Activated naive CD4-positive, alpha-beta T cell treated with anti-CD3 and anti-CD28 coated beads, Interleukin-2, amount 50 U/mL, for 16 hours (primary cell): ENCODE measurements around the gene KCNJ6.
"Not testable (repeated sequence)": the region's sequence is repeated elsewhere in the genome, so short reads cannot be mapped to it uniquely, and the experiment has no call there.

Experiments
- DNase-seq: peaks from one replicate; pipeline ENCODE4 v3.0.0-alpha.2; 2020

Gene KCNJ6

GRCh38 chr21:37592496-37592895 lies 323.8 kb downstream of the KCNJ6 start:
- no peak for DNase-seq

GRCh38 chr21:37591994-37592393 lies 324.3 kb downstream of the KCNJ6 start:
- not testable (repeated sequence) for DNase-seq

- DNase-seq, result not testable (repeated sequence)
Measured at GRCh38 chr21:37590836-37591235, 325.4 kb downstream of the KCNJ6 start.

GRCh38 chr21:37588644-37589043 lies 327.6 kb downstream of the KCNJ6 start:
- not testable (repeated sequence) for DNase-seq

- no peak for DNase-seq
Measured at GRCh38 chr21:37587635-37588177, 328.6 kb downstream of the KCNJ6 start.

GRCh38 chr21:37587203-37587602 lies 329.1 kb downstream of the KCNJ6 start:
- no peak for DNase-seq

GRCh38 chr21:37582590-37582989 lies 333.7 kb downstream of the KCNJ6 start:
- DNase-seq, result no peak

- no peak for DNase-seq
Measured at GRCh38 chr21:37580666-37581065, 335.6 kb downstream of the KCNJ6 start.

GRCh38 chr21:37579356-37579755 lies 336.9 kb downstream of the KCNJ6 start:
- no peak for DNase-seq

- DNase-seq, result no peak
Measured at GRCh38 chr21:37578471-37579126, 337.7 kb downstream of the KCNJ6 start.

- DNase-seq, result not testable (repeated sequence)
Measured at GRCh38 chr21:37576929-37577328, 339.3 kb downstream of the KCNJ6 start.

- no peak for DNase-seq
Measured at GRCh38 chr21:37575580-37575979, 340.7 kb downstream of the KCNJ6 start.

- no peak for DNase-seq
Measured at GRCh38 chr21:37574751-37575150, 341.5 kb downstream of the KCNJ6 start.

- DNase-seq, result no peak
Measured at GRCh38 chr21:37574316-37574715, 341.9 kb downstream of the KCNJ6 start.

GRCh38 chr21:37571442-37571841 lies 344.8 kb downstream of the KCNJ6 start:
- no peak for DNase-seq

- DNase-seq, result no peak
Measured at GRCh38 chr21:37568916-37569315, 347.3 kb downstream of the KCNJ6 start.

- DNase-seq, result no peak
Measured at GRCh38 chr21:37568415-37568814, 347.8 kb downstream of the KCNJ6 start.

- no peak for DNase-seq
Measured at GRCh38 chr21:37566790-37567615, 349.3 kb downstream of the KCNJ6 start.

- DNase-seq, result no peak
Measured at GRCh38 chr21:37565530-37566223, 350.6 kb downstream of the KCNJ6 start.

GRCh38 chr21:37564924-37565529 lies 351.2 kb downstream of the KCNJ6 start:
- no peak for DNase-seq

- DNase-seq, result peak; percentile 89
Measured at GRCh38 chr21:37564341-37564923, 351.8 kb downstream of the KCNJ6 start.

GRCh38 chr21:37563641-37564340 lies 352.5 kb downstream of the KCNJ6 start:
- peak; percentile 92 for DNase-seq
